ENCODE measurements around the gene C12orf42. TPM values are rescaled to one million over a fixed set of nuclear protein-coding genes. Genes with fewer than 3 reads are reported as not detected.

The C12orf42 gene
- total and polyA plus RNA-seq, 2 donors = 0.94 to 1.6 TPM

DNA sequence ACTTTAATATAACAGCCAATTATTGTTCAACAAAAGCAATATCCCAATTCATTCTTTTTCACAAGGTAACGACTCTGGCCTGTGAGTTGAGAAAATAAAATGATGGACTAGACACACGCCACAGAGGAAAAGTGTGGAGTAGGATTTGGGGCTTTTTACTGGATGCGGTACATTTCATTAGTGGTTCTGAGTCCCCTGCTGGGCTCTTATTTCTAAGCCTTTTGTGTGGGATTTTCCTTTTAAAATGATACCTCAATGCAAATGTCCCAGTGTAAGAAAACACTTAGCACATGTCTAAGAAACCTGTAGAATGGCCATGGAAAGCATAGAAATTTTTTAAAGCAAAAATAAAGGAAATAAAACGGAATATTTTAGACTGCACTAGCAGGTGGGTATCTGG lies 73.4 kb downstream of the C12orf42 start:
- Histone ChIP-seq H3K4me1 (ENCODE audit: control insufficient read depth in 2 of 2, insufficient read depth in 2 of 2, low read length in 2 of 2) (no peaks in the 10 kb centered on the region), H3K36me3 (ENCODE audit: control insufficient read depth in 2 of 2, insufficient read depth in 2 of 2, low read length in 1 of 2) (no peaks in the 10 kb centered on the region), H3K9me3 (ENCODE audit: control insufficient read depth in 2 of 2, insufficient read depth in 1 of 2, low read length in 1 of 2) (no peaks in the 10 kb centered on the region), H3K4me3 (ENCODE audit: low read length in 2 of 2) (no peak overlapping the region), H3K27me3 (ENCODE audit: control insufficient read depth in 2 of 2, insufficient read depth in 1 of 2, low read length in 1 of 2) (no peaks in the 10 kb centered on the region), H3K27ac (ENCODE audit: low read depth in 1 of 2, low read length in 1 of 2) (no peak overlapping the region)
- no peak for DNase-seq (ENCODE audit: low read depth in 6 of 9, low spot score in 9 of 9)
- WGBS = 78% methylated on average over 4 of the region's 4 CpGs

DNA sequence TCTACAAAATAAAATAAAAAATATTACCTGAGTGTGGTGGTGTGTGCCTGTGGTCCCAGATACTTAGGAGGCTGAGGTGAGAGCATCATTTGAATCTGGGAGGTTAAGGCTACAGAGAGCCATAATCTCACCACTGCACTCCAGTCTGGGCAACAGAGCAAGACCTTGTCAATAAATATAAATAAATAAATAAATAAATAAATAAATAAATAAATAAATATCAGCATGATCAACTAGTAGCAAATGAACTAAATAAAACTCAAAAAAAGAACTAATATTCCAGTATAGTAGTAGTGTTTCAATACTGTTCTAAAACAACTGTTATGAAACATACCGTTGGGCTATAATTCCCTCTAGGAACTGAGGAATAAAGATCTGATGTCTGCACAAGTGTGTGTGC lies 74.4 kb downstream of the C12orf42 start:
- no peaks in the 10 kb centered on the region for H3K27me3 ChIP-seq (ENCODE audit: control insufficient read depth in 2 of 2, insufficient read depth in 1 of 2, low read length in 1 of 2)
- H3K36me3 ChIP-seq (ENCODE audit: control insufficient read depth in 2 of 2, insufficient read depth in 2 of 2, low read length in 1 of 2) = no peaks in the 10 kb centered on the region
- H3K4me1 ChIP-seq (ENCODE audit: control insufficient read depth in 2 of 2, insufficient read depth in 2 of 2, low read length in 2 of 2) = no peaks in the 10 kb centered on the region
- WGBS = 97% methylated on average over 1 of the region's 1 CpG
- H3K27ac ChIP-seq (ENCODE audit: low read depth in 1 of 2, low read length in 1 of 2) = no peak overlapping the region
- H3K9me3 ChIP-seq (ENCODE audit: control insufficient read depth in 2 of 2, insufficient read depth in 1 of 2, low read length in 1 of 2) = no peaks in the 10 kb centered on the region
- no peak overlapping the region for H3K4me3 ChIP-seq (ENCODE audit: low read length in 2 of 2)
- DNase-seq (ENCODE audit: low read depth in 6 of 9, low spot score in 9 of 9) = no peak

DNA sequence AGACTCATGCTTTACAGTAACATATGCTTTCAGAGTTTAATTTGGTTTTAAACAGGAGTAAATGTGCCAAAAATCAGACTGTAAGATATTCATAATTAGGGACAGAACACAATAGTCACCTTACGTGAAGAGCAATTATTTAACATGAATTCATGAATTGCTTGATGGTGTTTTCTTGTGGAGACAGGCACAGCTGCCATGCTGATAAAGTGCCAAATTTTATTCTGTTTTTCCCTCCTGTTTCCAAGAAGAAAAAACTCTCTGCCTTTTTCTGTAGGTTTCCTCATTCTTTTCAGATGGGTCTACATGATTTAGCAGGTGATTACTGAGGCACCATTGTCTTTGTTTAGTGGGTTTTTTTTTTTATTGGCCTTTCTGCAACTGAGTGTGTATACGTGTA lies 80.1 kb downstream of the C12orf42 start:
- H3K36me3 ChIP-seq (ENCODE audit: control insufficient read depth in 2 of 2, insufficient read depth in 2 of 2, low read length in 1 of 2) = no peaks in the 10 kb centered on the region
- H3K4me3 ChIP-seq (ENCODE audit: low read length in 2 of 2) = no peak overlapping the region
- H3K27me3 ChIP-seq (ENCODE audit: control insufficient read depth in 2 of 2, insufficient read depth in 1 of 2, low read length in 1 of 2) = no peaks in the 10 kb centered on the region
- H3K4me1 ChIP-seq (ENCODE audit: control insufficient read depth in 2 of 2, insufficient read depth in 2 of 2, low read length in 2 of 2) = no peaks in the 10 kb centered on the region
- H3K27ac ChIP-seq (ENCODE audit: low read depth in 1 of 2, low read length in 1 of 2) = no peak overlapping the region
- no peaks in the 10 kb centered on the region for H3K9me3 ChIP-seq (ENCODE audit: control insufficient read depth in 2 of 2, insufficient read depth in 1 of 2, low read length in 1 of 2)
- DNase-seq (ENCODE audit: low read depth in 6 of 9, low spot score in 9 of 9) = no peak
- WGBS = 94% methylated on average over 2 of the region's 2 CpGs

- 85% methylated on average over 3 of the region's 3 CpGs for WGBS
- H3K4me3 ChIP-seq (ENCODE audit: low read length in 2 of 2) = no peak overlapping the region
- H3K9me3 ChIP-seq (ENCODE audit: control insufficient read depth in 2 of 2, insufficient read depth in 1 of 2, low read length in 1 of 2) = no peaks in the 10 kb centered on the region
- peaks cover 2 to 10% of the 10 kb centered on the region in 2 donors for H3K4me1 ChIP-seq (ENCODE audit: control insufficient read depth in 2 of 2, insufficient read depth in 2 of 2, low read length in 2 of 2)
- H3K27ac ChIP-seq (ENCODE audit: low read depth in 1 of 2, low read length in 1 of 2) = no peak overlapping the region
- DNase-seq (ENCODE audit: low read depth in 6 of 9, low spot score in 9 of 9) = peak in 1 of 9 donors; percentile 18
- no peaks in the 10 kb centered on the region for H3K27me3 ChIP-seq (ENCODE audit: control insufficient read depth in 2 of 2, insufficient read depth in 1 of 2, low read length in 1 of 2)
- H3K36me3 ChIP-seq (ENCODE audit: control insufficient read depth in 2 of 2, insufficient read depth in 2 of 2, low read length in 1 of 2) = no peaks in the 10 kb centered on the region
Observed at GRCh38 chr12:103401421-103401820, 94.3 kb downstream of the C12orf42 start.

GRCh38 chr12:103399986-103400385 lies 95.8 kb downstream of the C12orf42 start:
- Histone ChIP-seq H3K27ac (ENCODE audit: low read depth in 1 of 2, low read length in 1 of 2) (no peak overlapping the region), H3K4me1 (ENCODE audit: control insufficient read depth in 2 of 2, insufficient read depth in 2 of 2, low read length in 2 of 2) (peaks cover 2 to 10% of the 10 kb centered on the region in 2 donors), H3K9me3 (ENCODE audit: control insufficient read depth in 2 of 2, insufficient read depth in 1 of 2, low read length in 1 of 2) (no peaks in the 10 kb centered on the region), H3K4me3 (ENCODE audit: low read length in 2 of 2) (no peak overlapping the region), H3K27me3 (ENCODE audit: control insufficient read depth in 2 of 2, insufficient read depth in 1 of 2, low read length in 1 of 2) (no peaks in the 10 kb centered on the region), H3K36me3 (ENCODE audit: control insufficient read depth in 2 of 2, insufficient read depth in 2 of 2, low read length in 1 of 2) (no peaks in the 10 kb centered on the region)
- peak in 8 of 9 donors; percentile 3 to 66 (median 30) for DNase-seq (ENCODE audit: low read depth in 6 of 9, low spot score in 9 of 9)
- 71% methylated on average over 1 of the region's 1 CpG for WGBS

DNA sequence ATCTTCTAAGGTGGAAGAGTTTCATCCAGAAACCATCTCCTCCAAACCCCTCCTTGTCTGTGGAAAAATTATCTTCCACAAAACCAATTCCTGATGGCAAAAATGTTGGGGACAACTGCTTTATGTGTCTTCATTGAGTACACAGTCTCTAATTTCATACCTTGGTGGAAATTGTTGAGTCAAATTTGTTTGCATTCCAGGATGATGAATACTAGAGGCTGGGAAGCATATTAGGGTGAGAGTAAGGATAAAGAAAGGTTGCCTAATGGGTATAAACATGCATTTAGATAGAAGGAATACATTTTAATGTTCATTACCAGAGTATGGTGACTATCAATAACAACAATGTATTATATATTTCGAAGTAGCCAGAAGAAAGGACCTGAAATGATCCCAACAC lies 98.2 kb downstream of the C12orf42 start:
- no peak for DNase-seq (ENCODE audit: low read depth in 6 of 9, low spot score in 9 of 9)
- no peaks in the 10 kb centered on the region for H3K9me3 ChIP-seq (ENCODE audit: control insufficient read depth in 2 of 2, insufficient read depth in 1 of 2, low read length in 1 of 2)
- 35% methylated on average over 1 of the region's 1 CpG for WGBS
- H3K27me3 ChIP-seq (ENCODE audit: control insufficient read depth in 2 of 2, insufficient read depth in 1 of 2, low read length in 1 of 2) = no peaks in the 10 kb centered on the region
- H3K27ac ChIP-seq (ENCODE audit: low read depth in 1 of 2, low read length in 1 of 2) = no peak overlapping the region
- H3K4me3 ChIP-seq (ENCODE audit: low read length in 2 of 2) = no peak overlapping the region
- peaks cover 2 to 10% of the 10 kb centered on the region in 2 donors for H3K4me1 ChIP-seq (ENCODE audit: control insufficient read depth in 2 of 2, insufficient read depth in 2 of 2, low read length in 2 of 2)
- H3K36me3 ChIP-seq (ENCODE audit: control insufficient read depth in 2 of 2, insufficient read depth in 2 of 2, low read length in 1 of 2) = no peaks in the 10 kb centered on the region

- Histone ChIP-seq H3K4me3 (ENCODE audit: low read length in 2 of 2) (no peak overlapping the region), H3K9me3 (ENCODE audit: control insufficient read depth in 2 of 2, insufficient read depth in 1 of 2, low read length in 1 of 2) (no peaks in the 10 kb centered on the region)
- 90% methylated on average over 1 of the region's 1 CpG for WGBS
Observed at GRCh38 chr12:103392722-103393121, 103.0 kb downstream of the C12orf42 start.

DNA sequence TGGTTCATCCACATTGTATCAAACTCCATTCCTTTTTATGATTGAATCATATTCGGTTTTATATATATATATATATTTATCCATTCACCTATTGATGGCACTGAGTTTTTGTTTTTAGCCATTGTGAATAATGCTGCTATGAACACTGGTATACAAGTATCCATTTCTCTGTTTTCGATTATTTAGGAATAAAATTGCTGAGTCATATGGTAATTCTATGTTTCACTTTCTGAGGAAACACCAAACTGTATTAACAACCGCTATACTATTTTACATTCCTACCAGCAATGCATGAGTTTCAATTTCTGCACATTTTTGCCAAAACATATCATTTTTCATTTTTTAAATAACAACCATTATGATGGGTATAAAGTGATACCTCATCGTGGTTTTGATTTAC lies 104.7 kb downstream of the C12orf42 start:
- no peak for DNase-seq (ENCODE audit: low read depth in 6 of 9, low spot score in 9 of 9)
- H3K4me3 ChIP-seq (ENCODE audit: low read length in 2 of 2) = no peak overlapping the region
- no peaks in the 10 kb centered on the region for H3K27me3 ChIP-seq (ENCODE audit: control insufficient read depth in 2 of 2, insufficient read depth in 1 of 2, low read length in 1 of 2)
- WGBS = 92% methylated on average over 4 of the region's 4 CpGs
- H3K36me3 ChIP-seq (ENCODE audit: control insufficient read depth in 2 of 2, insufficient read depth in 2 of 2, low read length in 1 of 2) = no peaks in the 10 kb centered on the region
- no peaks in the 10 kb centered on the region for H3K9me3 ChIP-seq (ENCODE audit: control insufficient read depth in 2 of 2, insufficient read depth in 1 of 2, low read length in 1 of 2)
- H3K4me1 ChIP-seq (ENCODE audit: control insufficient read depth in 2 of 2, insufficient read depth in 2 of 2, low read length in 2 of 2) = no peaks in the 10 kb centered on the region
- no peak overlapping the region for H3K27ac ChIP-seq (ENCODE audit: low read depth in 1 of 2, low read length in 1 of 2)

More at GRCh38 chr12:103392722-103393121, 103.0 kb downstream of the C12orf42 start:
- DNase-seq (ENCODE audit: low read depth in 6 of 9, low spot score in 9 of 9) = no peak
- no peaks in the 10 kb centered on the region for H3K36me3 ChIP-seq (ENCODE audit: control insufficient read depth in 2 of 2, insufficient read depth in 2 of 2, low read length in 1 of 2)
- H3K27me3 ChIP-seq (ENCODE audit: control insufficient read depth in 2 of 2, insufficient read depth in 1 of 2, low read length in 1 of 2) = no peaks in the 10 kb centered on the region
- no peak overlapping the region for H3K27ac ChIP-seq (ENCODE audit: low read depth in 1 of 2, low read length in 1 of 2)
- no peaks in the 10 kb centered on the region for H3K4me1 ChIP-seq (ENCODE audit: control insufficient read depth in 2 of 2, insufficient read depth in 2 of 2, low read length in 2 of 2)

DNA sequence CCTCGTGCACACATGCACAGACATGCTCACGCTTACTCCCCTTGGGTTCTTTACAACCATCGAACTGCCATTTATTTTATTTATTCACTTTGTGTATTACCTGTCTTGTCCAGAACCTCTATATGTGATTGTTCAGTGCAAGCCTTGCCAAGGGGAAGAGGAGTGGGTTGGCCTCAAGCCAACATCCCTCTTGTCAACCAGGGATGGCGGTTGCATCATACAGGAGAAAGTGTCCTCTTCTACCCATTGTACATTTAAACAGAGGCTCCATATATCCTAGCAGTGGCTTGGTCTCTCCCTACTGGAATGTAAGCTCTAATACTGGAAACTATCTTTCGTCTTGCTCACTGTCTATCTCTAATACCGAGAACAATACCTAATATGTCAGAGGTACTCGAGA lies 108.4 kb downstream of the C12orf42 start:
- DNase-seq (ENCODE audit: low read depth in 6 of 9, low spot score in 9 of 9) = no peak
- no peaks in the 10 kb centered on the region for H3K9me3 ChIP-seq (ENCODE audit: control insufficient read depth in 2 of 2, insufficient read depth in 1 of 2, low read length in 1 of 2)
- H3K4me3 ChIP-seq (ENCODE audit: low read length in 2 of 2) = no peak overlapping the region
- no peaks in the 10 kb centered on the region for H3K4me1 ChIP-seq (ENCODE audit: control insufficient read depth in 2 of 2, insufficient read depth in 2 of 2, low read length in 2 of 2)
- no peaks in the 10 kb centered on the region for H3K27me3 ChIP-seq (ENCODE audit: control insufficient read depth in 2 of 2, insufficient read depth in 1 of 2, low read length in 1 of 2)
- no peaks in the 10 kb centered on the region for H3K36me3 ChIP-seq (ENCODE audit: control insufficient read depth in 2 of 2, insufficient read depth in 2 of 2, low read length in 1 of 2)
- H3K27ac ChIP-seq (ENCODE audit: low read depth in 1 of 2, low read length in 1 of 2) = no peak overlapping the region
- WGBS = 97% methylated on average over 7 of the region's 7 CpGs

- DNase-seq (ENCODE audit: low read depth in 6 of 9, low spot score in 9 of 9) = no peak
- H3K27ac ChIP-seq (ENCODE audit: low read depth in 1 of 2, low read length in 1 of 2) = no peak overlapping the region
- no peaks in the 10 kb centered on the region for H3K27me3 ChIP-seq (ENCODE audit: control insufficient read depth in 2 of 2, insufficient read depth in 1 of 2, low read length in 1 of 2)
- no peaks in the 10 kb centered on the region for H3K36me3 ChIP-seq (ENCODE audit: control insufficient read depth in 2 of 2, insufficient read depth in 2 of 2, low read length in 1 of 2)
- no peaks in the 10 kb centered on the region for H3K4me1 ChIP-seq (ENCODE audit: control insufficient read depth in 2 of 2, insufficient read depth in 2 of 2, low read length in 2 of 2)
- H3K9me3 ChIP-seq (ENCODE audit: control insufficient read depth in 2 of 2, insufficient read depth in 1 of 2, low read length in 1 of 2) = no peaks in the 10 kb centered on the region
- H3K4me3 ChIP-seq (ENCODE audit: low read length in 2 of 2) = no peak overlapping the region
- WGBS = 96% methylated on average over 3 of the region's 3 CpGs
Observed at GRCh38 chr12:103386451-103386850, 109.3 kb downstream of the C12orf42 start.
